GM12865 (cell line): ENCODE data around the gene RBPJ.

Experiments used
- DNase-seq: peaks from one replicate; pipeline ENCODE4 v3.0.0; 2010; ENCODE audit warnings: low read depth
- H3K4me3 ChIP-seq: 2 replicates; pipeline ENCODE4 v1.5.1; 2011; ENCODE audit warnings: mild to moderate bottlenecking, low read depth, low read length, control low read depth
- TF ChIP-seq, protein P1 (sequence below): IDR thresholded peaks from 2 replicates; pipeline ENCODE4 v1.5.1; 2011; ENCODE audit warnings: low read length, control low read depth, low read depth, inconsistent platforms; ENCODE audit not compliant: insufficient read depth; ENCODE audit errors: missing control alignments

Gene RBPJ

DNA sequence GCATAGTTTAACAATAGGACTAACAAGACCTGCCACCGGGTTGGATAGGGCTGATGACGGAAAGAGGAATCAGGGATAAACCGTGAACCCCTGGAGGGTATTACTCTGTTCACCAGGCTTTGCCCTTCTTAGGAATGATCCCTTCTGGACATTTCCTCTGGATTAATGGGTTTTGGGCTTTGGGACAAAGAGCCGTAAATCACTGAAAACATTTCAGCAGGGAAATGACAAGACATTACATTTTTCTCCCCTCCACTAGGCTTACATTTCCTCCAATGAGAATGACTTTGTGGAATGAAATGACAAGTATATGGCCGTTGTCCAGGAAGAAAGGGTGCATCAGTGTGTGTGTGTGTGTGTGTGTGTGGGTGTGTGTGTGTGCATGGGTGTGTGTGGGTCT lies 25.9 kb upstream of the RBPJ start:
- no peak overlapping the region for H3K4me3 ChIP-seq
- TF ChIP-seq, protein P1, sequence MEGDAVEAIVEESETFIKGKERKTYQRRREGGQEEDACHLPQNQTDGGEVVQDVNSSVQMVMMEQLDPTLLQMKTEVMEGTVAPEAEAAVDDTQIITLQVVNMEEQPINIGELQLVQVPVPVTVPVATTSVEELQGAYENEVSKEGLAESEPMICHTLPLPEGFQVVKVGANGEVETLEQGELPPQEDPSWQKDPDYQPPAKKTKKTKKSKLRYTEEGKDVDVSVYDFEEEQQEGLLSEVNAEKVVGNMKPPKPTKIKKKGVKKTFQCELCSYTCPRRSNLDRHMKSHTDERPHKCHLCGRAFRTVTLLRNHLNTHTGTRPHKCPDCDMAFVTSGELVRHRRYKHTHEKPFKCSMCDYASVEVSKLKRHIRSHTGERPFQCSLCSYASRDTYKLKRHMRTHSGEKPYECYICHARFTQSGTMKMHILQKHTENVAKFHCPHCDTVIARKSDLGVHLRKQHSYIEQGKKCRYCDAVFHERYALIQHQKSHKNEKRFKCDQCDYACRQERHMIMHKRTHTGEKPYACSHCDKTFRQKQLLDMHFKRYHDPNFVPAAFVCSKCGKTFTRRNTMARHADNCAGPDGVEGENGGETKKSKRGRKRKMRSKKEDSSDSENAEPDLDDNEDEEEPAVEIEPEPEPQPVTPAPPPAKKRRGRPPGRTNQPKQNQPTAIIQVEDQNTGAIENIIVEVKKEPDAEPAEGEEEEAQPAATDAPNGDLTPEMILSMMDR = no peak
- DNase-seq = no peak

DNA sequence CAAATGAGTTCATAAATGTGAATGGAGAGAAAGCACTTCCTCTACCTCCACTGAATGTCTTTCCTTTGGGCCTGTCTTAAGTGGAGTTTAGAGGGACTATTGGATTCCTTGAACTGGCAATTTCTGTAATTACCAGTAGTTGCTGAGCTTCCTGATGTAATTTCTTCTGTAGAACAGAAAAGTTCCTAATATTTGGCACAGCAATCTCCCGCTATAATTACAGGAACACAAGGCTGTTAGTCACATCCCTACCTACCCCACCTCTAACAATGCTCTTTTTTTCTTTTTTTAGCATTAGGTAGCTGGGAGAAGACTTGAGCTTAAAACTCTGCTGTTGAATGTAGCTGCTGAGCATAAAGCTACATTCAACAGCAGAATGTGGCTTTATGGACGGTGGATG lies 24.8 kb upstream of the RBPJ start:
- TF ChIP-seq, protein P1 = no peak
- H3K4me3 ChIP-seq = no peak overlapping the region
- DNase-seq = no peak

DNA sequence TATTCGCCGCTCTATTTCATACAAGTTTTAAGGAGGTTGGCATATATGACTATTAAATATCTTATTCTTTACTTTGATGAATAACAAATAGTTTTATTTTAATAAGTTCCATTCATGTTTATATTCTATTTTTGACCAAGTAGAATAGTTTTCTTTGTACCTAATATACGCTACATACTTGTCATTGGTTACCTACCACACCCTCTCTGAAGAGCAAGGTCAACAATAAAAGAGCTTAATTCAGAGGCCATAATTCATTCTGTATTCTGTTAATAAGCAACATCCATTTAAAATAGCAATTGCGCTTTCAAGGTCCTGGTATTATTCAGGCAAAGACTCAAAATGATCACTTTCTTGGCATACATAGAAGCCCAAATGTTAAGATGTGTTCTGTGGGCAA lies 24.3 kb upstream of the RBPJ start:
- DNase-seq = no peak
- no peak overlapping the region for H3K4me3 ChIP-seq
- TF ChIP-seq, protein P1 = no peak

DNA sequence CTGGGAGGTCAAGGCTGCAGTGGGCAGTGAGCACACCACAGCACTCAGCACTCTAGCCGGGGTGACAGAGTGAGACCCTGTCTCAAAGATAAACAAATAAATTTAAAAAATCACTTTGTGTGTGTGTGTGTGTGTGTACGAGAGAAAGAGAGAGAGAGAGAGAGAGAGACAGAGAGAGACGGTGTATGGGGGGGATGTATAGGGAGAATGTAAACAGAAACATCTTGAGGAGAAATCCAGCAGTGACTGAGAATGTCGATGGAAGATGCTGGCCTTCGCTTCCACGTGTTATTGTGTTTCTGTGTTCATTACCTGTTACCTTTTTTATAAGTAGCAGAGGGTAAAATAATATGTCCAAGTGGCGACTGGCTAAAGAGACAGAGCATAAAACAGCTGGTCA lies 23.6 kb upstream of the RBPJ start:
- no peak overlapping the region for H3K4me3 ChIP-seq
- TF ChIP-seq, protein P1 = no peak
- no peak for DNase-seq

DNA sequence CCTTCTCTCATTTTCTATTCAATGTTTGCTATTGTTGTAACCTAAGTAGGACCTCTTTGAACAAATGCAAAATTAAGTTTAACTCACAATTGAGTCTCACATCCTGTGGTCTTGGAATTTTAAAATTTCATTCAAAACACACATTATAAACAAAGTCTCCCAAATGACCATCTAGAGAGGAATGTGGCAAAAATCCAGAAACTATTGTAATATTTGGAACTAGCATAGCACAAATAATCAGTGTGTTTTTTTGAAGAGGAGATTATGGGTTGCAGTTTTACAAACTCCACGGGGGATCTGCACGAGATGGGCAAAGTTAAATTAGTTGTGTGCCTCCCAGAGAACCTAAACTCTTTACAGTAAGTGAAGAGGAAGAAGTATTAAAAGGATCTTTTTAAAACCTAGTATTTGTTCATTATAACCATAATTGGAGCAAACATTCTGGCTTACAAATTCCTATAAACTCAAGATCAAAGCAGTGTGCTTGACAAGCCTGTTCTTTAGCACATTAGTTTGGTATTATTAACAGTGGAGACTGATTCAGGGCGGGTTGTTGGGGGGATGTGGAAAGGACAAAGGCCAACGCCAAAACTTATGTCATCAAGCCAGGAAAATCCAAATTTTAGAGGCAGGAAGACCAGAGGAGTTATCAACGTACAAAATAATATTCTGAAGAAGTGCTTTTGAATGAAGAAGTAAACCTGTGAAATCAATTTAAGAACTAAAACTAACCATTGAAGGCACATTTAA lies 22.4 kb upstream of the RBPJ start:
- TF ChIP-seq, protein P1 = no peak
- no peak for DNase-seq
- peak overlapping the region; percentile 43 for H3K4me3 ChIP-seq

DNA sequence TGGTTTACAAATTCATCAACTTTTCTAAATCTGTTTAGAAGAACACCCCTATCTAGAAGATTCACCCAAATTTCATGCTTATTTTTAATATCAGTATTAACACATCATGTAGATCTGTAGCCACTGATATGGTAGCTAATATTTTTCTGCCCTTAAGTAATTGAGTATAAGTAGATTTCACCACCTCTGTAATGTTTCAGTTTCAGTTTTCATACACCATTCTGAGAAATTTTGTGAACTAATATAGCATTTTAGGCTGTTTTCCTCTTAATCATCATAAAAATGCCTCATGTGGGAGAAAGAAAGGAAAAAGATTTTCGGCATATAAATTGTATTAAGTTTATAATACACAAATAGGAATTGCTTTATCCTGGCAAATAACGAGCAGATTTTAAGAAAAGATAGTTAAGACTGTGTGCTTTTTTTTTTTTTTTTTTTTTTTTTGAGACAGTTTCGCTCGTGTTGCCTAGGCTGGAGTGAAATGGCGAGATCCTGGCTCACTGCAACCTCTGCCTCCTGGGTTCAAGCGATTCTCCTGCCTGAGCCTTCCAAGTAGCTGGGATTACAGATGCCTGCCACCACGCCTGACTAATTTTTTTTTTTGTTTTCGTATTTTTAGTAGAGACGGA lies 21.4 kb upstream of the RBPJ start:
- DNase-seq = peak; percentile 50
- TF ChIP-seq, protein P1 = no peak
- peak overlapping the region; percentile 43 for H3K4me3 ChIP-seq
